ENCODE measurements around the gene TMEM269. TPM values are rescaled to one million over a fixed set of nuclear protein-coding genes. Genes with fewer than 3 reads are reported as not detected.

Gene TMEM269
- total RNA-seq, 1 donor from 2014 or later = 0.03 TPM

DNA sequence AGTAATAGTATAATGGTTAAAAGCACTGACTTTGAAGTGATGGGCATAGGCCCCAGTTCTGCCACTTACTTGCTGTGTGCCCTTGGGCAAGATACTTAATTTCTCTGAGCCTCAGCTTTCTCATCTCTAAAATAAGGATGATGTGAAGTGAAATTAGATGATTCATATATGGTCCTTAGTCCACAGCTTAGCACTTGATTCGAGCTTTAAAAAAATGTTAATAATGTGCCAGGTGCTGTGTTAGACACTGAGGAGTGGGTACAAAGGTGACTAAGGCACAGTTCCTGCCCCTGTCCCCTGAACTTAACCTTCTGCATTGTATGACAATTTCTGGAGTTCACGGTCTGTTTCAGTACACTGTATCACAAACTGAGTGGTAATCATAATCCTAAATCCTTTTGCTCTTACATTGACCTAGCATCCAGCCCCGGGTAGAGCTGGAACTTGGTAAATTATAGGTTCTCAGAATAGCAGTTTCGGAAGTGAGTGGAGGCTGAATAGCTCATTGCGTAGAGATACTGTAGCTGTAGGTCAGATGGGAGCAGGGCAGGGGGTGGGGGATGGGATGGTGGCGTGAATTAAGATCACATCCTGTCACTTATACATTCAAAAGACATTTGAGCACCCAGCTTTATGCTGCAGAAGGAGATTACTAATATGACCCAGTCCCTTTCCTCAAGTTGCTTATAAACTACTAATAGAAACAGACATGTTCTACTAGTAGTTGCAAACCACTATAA lies 63.1 kb downstream of the TMEM269 start:
- no peak for DNase-seq (ENCODE audit: low read depth)

DNA sequence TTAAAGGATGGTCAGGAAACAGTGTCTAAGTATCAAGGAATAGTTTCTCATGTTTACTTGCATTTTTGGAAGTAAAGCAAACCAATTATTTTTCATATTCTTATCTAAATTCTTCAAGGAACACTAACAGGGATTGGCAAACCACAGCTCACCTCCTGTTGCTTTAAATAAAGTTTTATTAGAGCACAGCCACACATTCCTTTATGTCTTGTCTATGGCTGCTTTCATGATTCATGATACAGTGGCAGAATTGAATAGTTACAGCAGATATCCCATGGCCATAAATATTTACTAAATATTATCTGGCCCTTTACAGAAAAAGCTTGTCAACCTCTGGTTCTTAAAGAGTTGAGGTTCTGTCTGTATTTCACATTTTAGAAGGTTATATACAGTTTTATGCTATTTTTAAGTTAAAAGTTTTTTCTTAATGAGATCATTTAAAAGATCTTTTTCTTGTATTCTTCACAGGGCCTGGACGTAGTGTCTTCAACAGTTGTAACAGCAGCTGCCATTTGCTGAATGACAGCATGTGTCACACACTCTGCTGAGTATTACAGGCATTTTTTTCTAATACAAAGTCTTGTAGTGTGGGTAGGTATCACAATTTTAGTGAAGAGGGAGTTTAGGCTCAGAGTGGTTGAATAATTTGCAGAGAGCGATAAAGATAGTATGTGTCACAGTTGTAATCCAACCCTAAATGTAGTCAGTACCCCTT lies 64.2 kb downstream of the TMEM269 start:
- peak; percentile 44 for DNase-seq (ENCODE audit: low read depth)

DNA sequence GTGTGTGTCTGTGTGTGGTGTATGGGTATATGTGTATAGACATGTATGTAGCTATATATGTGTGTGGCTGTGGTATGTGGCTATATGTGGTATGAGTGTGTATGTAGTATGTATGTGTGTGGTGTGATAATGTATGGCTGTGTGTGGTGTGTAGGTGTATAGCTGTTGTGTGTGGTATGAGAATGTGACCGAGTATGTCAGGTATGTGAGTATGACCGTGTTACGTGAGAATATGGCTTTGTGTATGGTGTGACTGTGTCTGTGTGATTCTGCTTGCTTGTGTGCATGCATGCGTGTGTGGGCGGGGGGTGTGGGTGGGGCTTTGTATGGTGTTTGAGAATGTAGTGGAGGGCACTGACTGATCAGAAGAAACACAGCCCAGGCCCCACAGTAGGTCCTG lies 65.2 kb downstream of the TMEM269 start:
- no peak for DNase-seq (ENCODE audit: low read depth)

Other genes starting within 250 kb of the TMEM269 start
- 24.3 and 42.2 TPM in 2 replicates for gene PPIH, start 126.6 kb upstream of the TMEM269 start, total RNA-seq
- gene YBX1, start 102.6 kb upstream of the TMEM269 start, total RNA-seq = 958 and 1,013 TPM in 2 replicates
- gene CLDN19, start 44.8 kb upstream of the TMEM269 start, total RNA-seq = not detected in 2 replicates
- gene P3H1, start 18.0 kb upstream of the TMEM269 start, total RNA-seq = 53.0 and 57.3 TPM in 2 replicates
- gene C1orf50, start 17.7 kb upstream of the TMEM269 start, total RNA-seq = 7.9 and 12.5 TPM in 2 replicates
- 15.1 and 15.9 TPM in 2 replicates for gene ERMAP, start 32.1 kb downstream of the TMEM269 start, total RNA-seq
- gene SVBP, start 32.4 kb downstream of the TMEM269 start, total RNA-seq = 30.7 and 33.6 TPM in 2 replicates
- 10.8 and 11.1 TPM in 2 replicates for gene ZNF691, start 61.6 kb downstream of the TMEM269 start, total RNA-seq
- gene SLC2A1, start 173.9 kb downstream of the TMEM269 start, total RNA-seq = 146 and 164 TPM in 2 replicates